ENCODE results near the gene DHX35.

The DHX35 gene

DNA sequence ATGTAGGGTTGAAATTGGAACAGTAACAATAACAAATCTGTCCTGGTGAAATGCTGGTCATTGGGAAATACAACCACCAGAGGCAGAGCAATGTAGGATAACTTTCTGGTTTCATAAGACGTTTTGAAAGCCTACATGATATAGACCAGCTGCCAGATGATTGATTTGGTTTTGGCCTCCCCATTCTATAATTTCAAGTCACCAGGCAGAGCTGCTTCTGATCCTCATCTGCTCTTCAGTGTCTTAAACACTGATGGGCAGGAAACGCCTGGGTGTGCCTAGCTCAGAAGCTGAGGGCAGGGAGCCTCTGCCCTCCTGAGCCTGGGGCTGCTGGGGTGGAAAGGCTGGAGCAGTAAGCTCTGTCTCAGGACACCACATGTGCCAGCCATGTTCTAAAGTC, 24.5 kb downstream of the DHX35 start:
- Histone ChIP-seq H3K4me3 (ENCODE audit: low read depth, low read length) (no peak overlapping the region), H3K4me1 (ENCODE audit: control insufficient read depth, insufficient read depth, low read length) (peaks cover 8% of the 10 kb centered on the region; the same call in 1 of the 2 replicates), H3K36me3 (ENCODE audit: control insufficient read depth in 2 of 2, insufficient read depth in 1 of 2, low read length in 2 of 2) (peaks cover 0 to 28% of the 10 kb centered on the region in 2 experiments; a peak in 1 of 3 replicates), H3K9me3 (ENCODE audit: control insufficient read depth, insufficient read depth, low read depth, low read length) (no peaks in the 10 kb centered on the region), H3K27ac (ENCODE audit: extremely low read depth, low read depth, low read length) (no peak overlapping the region)
- TF ChIP-seq, protein P1, sequence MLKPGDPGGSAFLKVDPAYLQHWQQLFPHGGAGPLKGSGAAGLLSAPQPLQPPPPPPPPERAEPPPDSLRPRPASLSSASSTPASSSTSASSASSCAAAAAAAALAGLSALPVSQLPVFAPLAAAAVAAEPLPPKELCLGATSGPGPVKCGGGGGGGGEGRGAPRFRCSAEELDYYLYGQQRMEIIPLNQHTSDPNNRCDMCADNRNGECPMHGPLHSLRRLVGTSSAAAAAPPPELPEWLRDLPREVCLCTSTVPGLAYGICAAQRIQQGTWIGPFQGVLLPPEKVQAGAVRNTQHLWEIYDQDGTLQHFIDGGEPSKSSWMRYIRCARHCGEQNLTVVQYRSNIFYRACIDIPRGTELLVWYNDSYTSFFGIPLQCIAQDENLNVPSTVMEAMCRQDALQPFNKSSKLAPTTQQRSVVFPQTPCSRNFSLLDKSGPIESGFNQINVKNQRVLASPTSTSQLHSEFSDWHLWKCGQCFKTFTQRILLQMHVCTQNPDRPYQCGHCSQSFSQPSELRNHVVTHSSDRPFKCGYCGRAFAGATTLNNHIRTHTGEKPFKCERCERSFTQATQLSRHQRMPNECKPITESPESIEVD (tag by site-specific recombination; IDR thresholded peaks at IDR 0.05): no peak
- TF ChIP-seq ZNF664 (tag by site-specific recombination; IDR thresholded peaks at IDR 0.05) (no peak), SETDB1 (IDR thresholded peaks at IDR 0.05; ENCODE audit: insufficient read length, low read length) (no peak)
- ChIA-PET CTCF (interaction anchor here (0.7 kb wide), 1 partner anchor 14 kb away, joined by 3 read pairs; no protein-coding TSS in a partner anchor), POLR2A (no interaction called here)

DNA sequence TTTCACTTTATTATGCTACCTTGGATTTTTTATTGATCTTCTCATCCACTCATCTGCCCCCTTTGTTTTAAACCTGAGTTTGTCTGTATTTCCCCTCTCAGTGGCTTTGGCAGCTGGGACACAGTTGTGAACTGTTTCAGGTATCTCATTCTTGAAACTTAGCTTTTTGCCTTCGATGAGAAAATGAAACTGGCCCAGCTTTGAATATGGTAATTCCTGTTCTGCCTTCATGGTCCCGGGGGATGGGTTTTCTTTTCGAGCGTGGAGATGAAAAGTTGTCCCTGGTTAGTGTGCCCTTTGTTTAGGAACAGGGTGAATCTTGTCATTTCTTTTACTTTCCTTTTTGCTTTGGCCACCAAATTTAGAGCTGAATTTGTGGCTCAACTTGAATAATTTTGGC, 25.6 kb downstream of the DHX35 start:
- Histone ChIP-seq H3K27ac (ENCODE audit: extremely low read depth, low read depth, low read length) (no peak overlapping the region), H3K36me3 (ENCODE audit: control insufficient read depth in 2 of 2, insufficient read depth in 1 of 2, low read length in 2 of 2) (peaks cover 0 to 33% of the 10 kb centered on the region in 2 experiments; a peak in 1 of 3 replicates), H3K9me3 (ENCODE audit: control insufficient read depth, insufficient read depth, low read depth, low read length) (no peaks in the 10 kb centered on the region), H3K4me3 (ENCODE audit: low read depth, low read length) (no peak overlapping the region), H3K4me1 (ENCODE audit: control insufficient read depth, insufficient read depth, low read length) (peaks cover 9% of the 10 kb centered on the region; the same call in 1 of the 2 replicates)
- CTCF ChIA-PET: interaction anchor here (0.8 kb wide), 1 partner anchor 10 kb away, joined by 3 read pairs; no protein-coding TSS in a partner anchor
- TF ChIP-seq YY1 (tag by site-specific recombination; IDR thresholded peaks at IDR 0.05): no peak
- no peak for TF ChIP-seq KLF7 (tag by site-specific recombination; IDR thresholded peaks at IDR 0.05; ENCODE audit: borderline replicate concordance)
- TF ChIP-seq ZNF623 (tag by site-specific recombination; IDR thresholded peaks at IDR 0.05): no peak
- TF ChIP-seq, protein P2, sequence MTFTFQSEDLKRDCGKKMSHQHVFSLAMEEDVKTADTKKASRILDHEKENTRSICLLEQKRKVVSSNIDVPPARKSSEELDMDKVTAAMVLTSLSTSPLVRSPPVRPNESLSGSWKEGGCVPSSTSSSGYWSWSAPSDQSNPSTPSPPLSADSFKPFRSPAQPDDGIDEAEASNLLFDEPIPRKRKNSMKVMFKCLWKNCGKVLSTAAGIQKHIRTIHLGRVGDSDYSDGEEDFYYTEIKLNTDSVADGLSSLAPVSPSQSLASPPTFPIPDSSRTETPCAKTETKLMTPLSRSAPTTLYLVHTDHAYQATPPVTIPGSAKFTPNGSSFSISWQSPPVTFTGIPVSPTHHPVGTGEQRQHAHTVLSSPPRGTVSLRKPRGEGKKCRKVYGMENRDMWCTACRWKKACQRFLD (tag by site-specific recombination; IDR thresholded peaks at IDR 0.05): no peak
- no peak for TF ChIP-seq ZNF274 (IDR thresholded peaks at IDR 0.05; ENCODE audit: low read length)
- no peak for TF ChIP-seq ZNF274 (tag by site-specific recombination; IDR thresholded peaks at IDR 0.05; ENCODE audit: borderline replicate concordance)
- no peak for TF ChIP-seq MYNN (tag by site-specific recombination; IDR thresholded peaks at IDR 0.05; ENCODE audit: borderline replicate concordance)
- TF ChIP-seq ZNF530 (tag by site-specific recombination; IDR thresholded peaks at IDR 0.05; ENCODE audit: low read depth): no peak
- TF ChIP-seq MEIS1 (CRISPR knock-in tag; IDR thresholded peaks at IDR 0.05; ENCODE audit: borderline replicate concordance): no peak
- no peak for TF ChIP-seq ZNF558 (tag by site-specific recombination; IDR thresholded peaks at IDR 0.05)
- TF ChIP-seq ZBTB1 (tag by site-specific recombination; IDR thresholded peaks at IDR 0.05): no peak
- no peak for TF ChIP-seq ZNF610 (tag by site-specific recombination; IDR thresholded peaks at IDR 0.05; ENCODE audit: borderline replicate concordance)
- TF ChIP-seq ZNF169 (tag by site-specific recombination; IDR thresholded peaks at IDR 0.05): no peak
- TF ChIP-seq SCRT1 (tag by site-specific recombination; IDR thresholded peaks at IDR 0.05; ENCODE audit: borderline replicate concordance): no peak
- TF ChIP-seq HOXD13 (CRISPR knock-in tag; IDR thresholded peaks at IDR 0.05; ENCODE audit: borderline replicate concordance): no peak
- TF ChIP-seq PRDM1 (tag by site-specific recombination; IDR thresholded peaks at IDR 0.05): no peak
- no peak for TF ChIP-seq ZBTB20 (tag by site-specific recombination; IDR thresholded peaks at IDR 0.05)
- TF ChIP-seq, protein P3, sequence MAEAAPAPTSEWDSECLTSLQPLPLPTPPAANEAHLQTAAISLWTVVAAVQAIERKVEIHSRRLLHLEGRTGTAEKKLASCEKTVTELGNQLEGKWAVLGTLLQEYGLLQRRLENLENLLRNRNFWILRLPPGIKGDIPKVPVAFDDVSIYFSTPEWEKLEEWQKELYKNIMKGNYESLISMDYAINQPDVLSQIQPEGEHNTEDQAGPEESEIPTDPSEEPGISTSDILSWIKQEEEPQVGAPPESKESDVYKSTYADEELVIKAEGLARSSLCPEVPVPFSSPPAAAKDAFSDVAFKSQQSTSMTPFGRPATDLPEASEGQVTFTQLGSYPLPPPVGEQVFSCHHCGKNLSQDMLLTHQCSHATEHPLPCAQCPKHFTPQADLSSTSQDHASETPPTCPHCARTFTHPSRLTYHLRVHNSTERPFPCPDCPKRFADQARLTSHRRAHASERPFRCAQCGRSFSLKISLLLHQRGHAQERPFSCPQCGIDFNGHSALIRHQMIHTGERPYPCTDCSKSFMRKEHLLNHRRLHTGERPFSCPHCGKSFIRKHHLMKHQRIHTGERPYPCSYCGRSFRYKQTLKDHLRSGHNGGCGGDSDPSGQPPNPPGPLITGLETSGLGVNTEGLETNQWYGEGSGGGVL (tag by site-specific recombination; IDR thresholded peaks at IDR 0.05): no peak
- POLR2A ChIA-PET: no interaction called here

Data from HEK293 (cell line).